HK-2 (cell line): ENCODE results near the gene DOCK6.

Experiments
- DNase-seq: peaks from one replicate; pipeline ENCODE4 v3.0.0-alpha.2; 2018; ENCODE audit not compliant: unreplicated experiment

DOCK6 gene

GRCh38 chr19:11273989-11274388 lies 11.7 kb upstream of the DOCK6 start:
- DNase-seq: no peak

- DNase-seq: no peak
Observed at GRCh38 chr19:11273296-11273695, 11.0 kb upstream of the DOCK6 start.

GRCh38 chr19:11269408-11269807 lies 7.1 kb upstream of the DOCK6 start:
- no peak for DNase-seq

- DNase-seq: no peak
Observed at GRCh38 chr19:11268783-11269267, 6.5 kb upstream of the DOCK6 start.

- DNase-seq: no peak
Observed at GRCh38 chr19:11267316-11268085, 5.2 kb upstream of the DOCK6 start.

GRCh38 chr19:11265785-11266236 lies 3.5 kb upstream of the DOCK6 start:
- peak; percentile 27 for DNase-seq

GRCh38 chr19:11265177-11265784 lies 3.0 kb upstream of the DOCK6 start:
- DNase-seq: no peak

- peak; percentile 65 for DNase-seq
Observed at GRCh38 chr19:11264452-11265176, 2.3 kb upstream of the DOCK6 start.

- DNase-seq: no peak
Observed at GRCh38 chr19:11263726-11264125, 1.4 kb upstream of the DOCK6 start.

GRCh38 chr19:11261431-11261970 lies 823 bp downstream of the DOCK6 start:
- DNase-seq: no peak

GRCh38 chr19:11260996-11261395 lies 1.3 kb downstream of the DOCK6 start:
- no peak for DNase-seq

- no peak for DNase-seq
Observed at GRCh38 chr19:11257846-11258380, 4.4 kb downstream of the DOCK6 start.

- DNase-seq: no peak
Observed at GRCh38 chr19:11256189-11256588, 6.1 kb downstream of the DOCK6 start.

- DNase-seq: no peak
Observed at GRCh38 chr19:11254666-11255065, 7.7 kb downstream of the DOCK6 start.

GRCh38 chr19:11252665-11253355 lies 9.5 kb downstream of the DOCK6 start:
- DNase-seq: no peak

GRCh38 chr19:11251650-11252314 lies 10.5 kb downstream of the DOCK6 start:
- DNase-seq: no peak

- no peak for DNase-seq
Observed at GRCh38 chr19:11251217-11251616, 11.1 kb downstream of the DOCK6 start.

- DNase-seq: no peak
Observed at GRCh38 chr19:11248852-11249251, 13.5 kb downstream of the DOCK6 start.

GRCh38 chr19:11247934-11248333 lies 14.4 kb downstream of the DOCK6 start:
- no peak for DNase-seq

- DNase-seq: no peak
Observed at GRCh38 chr19:11247391-11247790, 14.9 kb downstream of the DOCK6 start.

GRCh38 chr19:11246941-11247340 lies 15.4 kb downstream of the DOCK6 start:
- DNase-seq: no peak
